Stomach smooth muscle (tissue), 2 donors: Measurements from ENCODE around the gene CPNE1.

Experiments used
- H3K27ac ChIP-seq: one replicate; pipeline ENCODE4 v1.7.0; 2013; ENCODE audit warnings: mild to moderate bottlenecking, low read length, inconsistent platforms
- H3K27me3 ChIP-seq, 2 donors: one replicate each; pipeline ENCODE4 v1.7.0; 2013; ENCODE audit warnings: low read length in 2 of 2; ENCODE audit not compliant: insufficient read depth in 2 of 2, control insufficient read depth in 1 of 2
- H3K36me3 ChIP-seq, 2 donors: one replicate each; pipeline ENCODE4 v1.7.0; 2013; ENCODE audit warnings: low read length in 2 of 2; ENCODE audit not compliant: control insufficient read depth in 2 of 2, insufficient read depth in 2 of 2
- H3K4me1 ChIP-seq: one replicate; pipeline ENCODE4 v1.7.0; 2013; ENCODE audit warnings: low read length; ENCODE audit not compliant: control insufficient read depth, insufficient read depth
- H3K4me3 ChIP-seq, 2 donors: one replicate each; pipeline ENCODE4 v1.7.0; 2013; ENCODE audit warnings: low read length in 2 of 2
- H3K9ac ChIP-seq, 2 donors: one replicate each; pipeline ENCODE4 v1.7.0; 2013; ENCODE audit warnings: low read length in 2 of 2, mild to moderate bottlenecking in 1 of 2
- H3K9me3 ChIP-seq, 2 donors: one replicate each; pipeline ENCODE4 v1.7.0; 2013; ENCODE audit warnings: low read length in 2 of 2; ENCODE audit not compliant: control insufficient read depth in 2 of 2
- donor health status: healthy.
- donor health status: Pancreatic carcinoma.

CPNE1 gene

DNA sequence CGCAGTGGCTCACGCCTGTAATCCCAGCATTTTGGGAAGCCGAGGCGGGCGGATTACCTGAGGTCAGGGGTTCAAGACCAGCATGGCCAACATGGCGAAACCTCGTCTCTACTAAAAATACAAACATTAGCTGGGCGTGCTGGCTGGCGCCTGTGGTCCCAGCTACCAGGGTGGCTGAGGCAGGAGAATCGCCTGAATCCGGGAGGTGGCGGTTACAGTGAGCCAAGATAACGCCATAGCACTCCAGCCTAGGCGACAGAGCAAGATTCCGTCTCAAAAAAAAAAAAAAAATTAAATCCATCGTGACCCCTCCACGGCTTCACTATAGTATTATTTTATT lies 1.2 kb upstream of the CPNE1 start:
- Histone ChIP-seq H3K36me3 (peaks cover 21 to 22% of the 10 kb centered on the region in 2 donors), H3K27ac (no peak overlapping the region), H3K4me1 (peaks cover 7% of the 10 kb centered on the region), H3K9ac (no peak overlapping the region), H3K27me3 (no peaks in the 10 kb centered on the region), H3K4me3 (no peak overlapping the region), H3K9me3 (no peaks in the 10 kb centered on the region)

DNA sequence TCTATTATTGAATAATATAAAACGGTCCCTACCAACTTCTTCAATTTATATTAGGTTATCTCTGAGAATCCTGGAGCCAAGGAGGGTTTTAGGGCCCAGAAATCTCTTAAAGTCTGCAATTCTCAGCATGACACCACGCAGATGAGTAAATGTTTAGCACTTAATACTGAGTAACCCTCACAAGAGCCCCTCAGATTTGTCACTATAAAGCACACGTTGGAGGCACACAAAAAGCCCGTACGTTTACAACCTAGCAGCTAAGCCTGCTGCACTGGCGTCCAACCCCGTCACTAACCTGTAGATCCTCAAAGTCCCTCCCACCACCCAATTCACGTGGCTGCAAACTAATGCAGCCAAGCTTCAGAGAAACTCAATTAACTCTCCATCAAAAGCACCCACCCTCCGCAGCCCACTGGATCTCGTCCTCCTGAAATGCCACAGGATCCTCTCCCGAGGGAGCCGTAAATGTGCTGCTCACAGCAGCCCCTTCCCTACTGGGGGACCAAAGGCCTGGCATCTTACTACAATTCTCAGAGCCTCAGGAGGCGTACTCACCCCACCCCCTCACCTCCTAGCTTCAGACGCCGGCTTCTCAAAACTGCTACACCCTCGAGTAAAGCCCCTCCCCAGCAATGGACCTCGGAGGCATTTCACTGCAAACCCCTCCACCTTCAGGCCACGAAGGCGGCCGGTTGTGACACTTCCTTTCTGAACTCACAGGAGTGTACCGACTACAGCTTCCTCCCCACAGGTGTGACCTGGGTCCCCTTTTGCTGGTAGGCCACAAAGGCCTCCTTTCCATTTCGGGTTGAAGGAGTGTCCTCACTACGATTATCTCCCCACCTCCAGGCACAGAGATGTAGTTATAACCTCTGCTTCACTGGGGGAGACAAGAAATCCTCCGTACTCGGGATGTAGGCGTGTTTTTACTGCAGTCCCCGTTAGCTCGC lies 909 bp downstream of the CPNE1 start:
- Histone ChIP-seq H3K27ac (peak overlapping the region; percentile 96), H3K9ac (peak overlapping the region; percentile 95 to 99), H3K9me3 (no peaks in the 10 kb centered on the region), H3K27me3 (no peaks in the 10 kb centered on the region), H3K4me3 (peak overlapping the region; percentile 97 to 99), H3K36me3 (peaks cover 1 to 2% of the 10 kb centered on the region in 2 donors), H3K4me1 (peaks cover 7% of the 10 kb centered on the region)

DNA sequence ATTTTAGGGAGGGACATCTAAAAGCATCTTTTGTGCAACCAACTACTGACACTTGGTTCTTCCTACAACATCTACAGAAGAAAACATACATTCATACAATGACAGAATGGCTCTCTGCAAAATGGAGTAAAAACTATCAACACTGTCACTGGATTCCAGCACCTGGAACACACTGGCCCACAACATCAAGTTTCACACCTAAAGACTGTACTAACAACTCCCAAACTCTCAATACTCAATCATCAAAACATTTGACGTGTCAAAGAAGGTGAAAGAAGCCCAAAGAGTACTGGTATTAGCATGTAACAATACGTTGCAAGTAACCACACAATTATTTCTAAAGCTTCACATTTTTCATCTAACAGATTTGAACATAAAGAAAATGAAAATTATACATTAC lies 2.1 kb downstream of the CPNE1 start:
- no peaks in the 10 kb centered on the region for H3K27me3 ChIP-seq
- no peaks in the 10 kb centered on the region for H3K9me3 ChIP-seq
- peak overlapping the region; percentile 97 to 99 for H3K4me3 ChIP-seq
- H3K27ac ChIP-seq, result no peak overlapping the region
- peak overlapping the region in 1 of 2 donors; percentile 95 for H3K9ac ChIP-seq
- no peaks in the 10 kb centered on the region for H3K36me3 ChIP-seq
- H3K4me1 ChIP-seq, result peaks cover 7% of the 10 kb centered on the region

DNA sequence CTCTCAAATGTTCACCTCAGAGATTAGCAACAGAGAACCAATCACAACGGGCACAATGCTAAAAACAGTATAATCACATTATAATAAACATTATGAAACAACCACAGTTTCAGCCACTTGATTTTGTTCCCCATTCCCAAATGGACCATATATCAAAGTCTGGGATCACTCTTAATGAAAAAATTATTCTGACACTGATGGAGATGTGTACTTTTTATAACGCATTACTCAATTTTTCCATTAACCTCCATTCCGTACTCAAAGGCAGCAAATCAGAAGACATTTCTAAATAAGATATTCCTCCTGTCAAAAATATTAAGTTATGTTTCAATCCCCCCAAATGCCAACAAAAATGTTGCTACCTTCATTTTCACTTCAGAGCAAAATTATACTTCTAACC lies 2.8 kb downstream of the CPNE1 start:
- Histone ChIP-seq H3K9me3 (no peaks in the 10 kb centered on the region), H3K27ac (no peak overlapping the region), H3K4me1 (peaks cover 7% of the 10 kb centered on the region), H3K36me3 (no peaks in the 10 kb centered on the region), H3K4me3 (peak overlapping the region in 1 of 2 donors; percentile 97), H3K27me3 (no peaks in the 10 kb centered on the region), H3K9ac (no peak overlapping the region)

DNA sequence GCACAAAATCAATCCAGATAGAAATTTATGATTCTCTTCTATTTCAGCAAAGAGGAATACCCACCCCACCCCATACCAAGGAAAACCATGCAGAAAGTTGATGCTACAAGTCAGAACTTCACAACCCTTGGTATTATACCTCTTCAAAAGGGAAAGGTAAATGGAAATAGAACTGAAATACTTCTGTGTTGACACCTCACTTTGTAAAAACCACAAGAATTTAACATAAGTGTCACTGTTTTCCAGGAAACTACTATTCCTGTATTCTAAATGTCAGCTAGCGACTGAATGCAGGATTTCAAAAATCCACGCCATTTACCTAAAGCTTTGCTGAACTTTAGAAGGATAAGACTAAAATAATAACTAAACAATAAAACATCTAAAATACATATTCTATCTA lies 3.6 kb downstream of the CPNE1 start:
- no peaks in the 10 kb centered on the region for H3K9me3 ChIP-seq
- H3K4me3 ChIP-seq, result no peak overlapping the region
- H3K4me1 ChIP-seq, result peaks cover 7% of the 10 kb centered on the region
- H3K27ac ChIP-seq, result no peak overlapping the region
- H3K36me3 ChIP-seq, result no peaks in the 10 kb centered on the region
- H3K27me3 ChIP-seq, result no peaks in the 10 kb centered on the region
- H3K9ac ChIP-seq, result no peak overlapping the region

GRCh38 chr20:35660122-35660937 lies 4.4 kb downstream of the CPNE1 start:
- Histone ChIP-seq H3K9me3 (no peaks in the 10 kb centered on the region), H3K4me3 (no peak overlapping the region), H3K27ac (no peak overlapping the region), H3K36me3 (peaks cover 0 to under 1% of the 10 kb centered on the region in 2 donors), H3K9ac (no peak overlapping the region), H3K27me3 (no peaks in the 10 kb centered on the region), H3K4me1 (peaks cover 7% of the 10 kb centered on the region)

- no peak overlapping the region for H3K4me3 ChIP-seq
- no peaks in the 10 kb centered on the region for H3K9me3 ChIP-seq
- H3K27me3 ChIP-seq, result no peaks in the 10 kb centered on the region
- no peak overlapping the region for H3K9ac ChIP-seq
- H3K36me3 ChIP-seq, result peaks cover 19 to 20% of the 10 kb centered on the region in 2 donors
- peaks cover 4% of the 10 kb centered on the region for H3K4me1 ChIP-seq
- H3K27ac ChIP-seq, result no peak overlapping the region
Measured at GRCh38 chr20:35657271-35657670, 7.4 kb downstream of the CPNE1 start.

- no peak overlapping the region for H3K4me3 ChIP-seq
- no peak overlapping the region for H3K9ac ChIP-seq
- no peaks in the 10 kb centered on the region for H3K9me3 ChIP-seq
- no peak overlapping the region for H3K27ac ChIP-seq
- peaks cover 19 to 20% of the 10 kb centered on the region in 2 donors for H3K36me3 ChIP-seq
- no peaks in the 10 kb centered on the region for H3K27me3 ChIP-seq
- H3K4me1 ChIP-seq, result peaks cover 4% of the 10 kb centered on the region
Measured at GRCh38 chr20:35654415-35654814, 10.3 kb downstream of the CPNE1 start.

- peaks cover 9% of the 10 kb centered on the region for H3K4me1 ChIP-seq
- H3K9ac ChIP-seq, result no peak overlapping the region
- peaks cover 19 to 20% of the 10 kb centered on the region in 2 donors for H3K36me3 ChIP-seq
- H3K4me3 ChIP-seq, result no peak overlapping the region
- H3K27me3 ChIP-seq, result no peaks in the 10 kb centered on the region
- no peak overlapping the region for H3K27ac ChIP-seq
- H3K9me3 ChIP-seq, result no peaks in the 10 kb centered on the region
Measured at GRCh38 chr20:35653893-35654292, 10.8 kb downstream of the CPNE1 start.

- H3K27me3 ChIP-seq, result no peaks in the 10 kb centered on the region
- H3K36me3 ChIP-seq, result peaks cover 19 to 20% of the 10 kb centered on the region in 2 donors
- H3K4me1 ChIP-seq, result peaks cover 10% of the 10 kb centered on the region
- H3K9ac ChIP-seq, result no peak overlapping the region
- H3K9me3 ChIP-seq, result no peaks in the 10 kb centered on the region
- H3K4me3 ChIP-seq, result no peak overlapping the region
- no peak overlapping the region for H3K27ac ChIP-seq
Measured at GRCh38 chr20:35653430-35653734, 11.3 kb downstream of the CPNE1 start.
